Astrocyte (in vitro differentiated cells and primary cell): ENCODE measurements around the gene RAD51B. TPM values are rescaled to one million over a fixed set of nuclear protein-coding genes. Genes with fewer than 3 reads are reported as not detected.

Experiments used
- DNase-seq: peaks from one replicate; pipeline ENCODE4 v3.0.0-alpha.2; 2010; ENCODE audit warnings: low read depth
- FAIRE-seq: peaks from 2 replicates; lab custom pipeline; 2011; peaks lifted over from hg19 to GRCh38; lab: Jason Lieb, UNC
- H2AFZ ChIP-seq: 2 replicates; pipeline ENCODE4 v1.6.0; 2012; ENCODE audit warnings: low read depth, low read length, inconsistent platforms
- H3K27ac ChIP-seq: 2 replicates; pipeline ENCODE4 v1.5.1; 2011; ENCODE audit warnings: low read depth, low read length, inconsistent platforms
- H3K27me3 ChIP-seq: 2 replicates; pipeline ENCODE4 v1.6.0; 2011; ENCODE audit warnings: low read length, inconsistent platforms; ENCODE audit not compliant: insufficient read depth
- H3K36me3 ChIP-seq: 2 replicates; pipeline ENCODE4 v1.5.1; 2011; ENCODE audit warnings: low read length, inconsistent platforms; ENCODE audit not compliant: insufficient read depth
- H3K4me1 ChIP-seq: 2 replicates; pipeline ENCODE4 v1.5.1; 2011; ENCODE audit warnings: low read length, inconsistent platforms; ENCODE audit not compliant: insufficient read depth
- H3K4me2 ChIP-seq: 2 replicates; pipeline ENCODE4 v1.6.0; 2012; ENCODE audit warnings: low read length, inconsistent platforms
- H3K4me3 ChIP-seq: 2 replicates; pipeline ENCODE4 v1.5.1; 2011; ENCODE audit warnings: low read depth, mild to moderate bottlenecking, low read length, inconsistent platforms; ENCODE audit not compliant: insufficient read depth
- H3K79me2 ChIP-seq: 2 replicates; pipeline ENCODE4 v1.6.0; 2012; ENCODE audit warnings: mild to moderate bottlenecking, low read length, inconsistent platforms; ENCODE audit not compliant: insufficient read depth
- H3K9ac ChIP-seq: 2 replicates; pipeline ENCODE4 v1.6.0; 2012; ENCODE audit warnings: mild to moderate bottlenecking, low read length, inconsistent platforms
- H3K9me3 ChIP-seq: 2 replicates; pipeline ENCODE4 v1.5.1; 2012; ENCODE audit warnings: low read depth, mild to moderate bottlenecking, low read length, inconsistent platforms; ENCODE audit not compliant: insufficient read depth
- H4K20me1 ChIP-seq: 2 replicates; pipeline ENCODE4 v1.6.0; 2012; ENCODE audit warnings: low read length, inconsistent platforms; ENCODE audit not compliant: insufficient read depth
- H3K27ac Mint-ChIP-seq: one replicate; pipeline ENCODE4 v1.8.0; 2021; ENCODE audit warnings: mild to moderate bottlenecking, mixed read lengths; ENCODE audit not compliant: unreplicated experiment
- H3K27me3 Mint-ChIP-seq: one replicate; pipeline ENCODE4 v1.8.0; 2021; ENCODE audit warnings: low read depth, mixed read lengths; ENCODE audit not compliant: unreplicated experiment
- H3K36me3 Mint-ChIP-seq: one replicate; pipeline ENCODE4 v1.8.0; 2021; ENCODE audit warnings: low read depth, mixed read lengths; ENCODE audit not compliant: unreplicated experiment
- H3K4me1 Mint-ChIP-seq: one replicate; pipeline ENCODE4 v1.8.0; 2021; ENCODE audit warnings: low read depth, mixed read lengths; ENCODE audit not compliant: unreplicated experiment
- H3K4me3 Mint-ChIP-seq: one replicate; pipeline ENCODE4 v1.8.0; 2021; ENCODE audit warnings: mild to moderate bottlenecking, moderate library complexity, mixed read lengths; ENCODE audit not compliant: unreplicated experiment
- H3K9me3 Mint-ChIP-seq: one replicate; pipeline ENCODE4 v1.8.0; 2021; ENCODE audit warnings: mild to moderate bottlenecking, mixed read lengths; ENCODE audit not compliant: unreplicated experiment
- EZH2 ChIP-seq: IDR thresholded peaks from 2 replicates; pipeline ENCODE4 v1.6.1; 2012; ENCODE audit warnings: mild to moderate bottlenecking, low read length, inconsistent platforms; ENCODE audit not compliant: insufficient read depth
- total RNA-seq: library from RNA; stranded (reverse); gene quantifications from 2 replicates; pipeline ENCODE4 v1.2.1, GENCODE V29; 2021
- TF ChIP-seq, protein P1 (sequence below): IDR thresholded peaks from 2 replicates; pipeline ENCODE4 v1.5.1; 2011; ENCODE audit warnings: low read depth, mild to moderate bottlenecking, inconsistent platforms, low read length, moderate library complexity; ENCODE audit not compliant: insufficient read depth

RAD51B gene
- total RNA-seq, 1 donor from 2014 or later = 10.8 TPM

DNA sequence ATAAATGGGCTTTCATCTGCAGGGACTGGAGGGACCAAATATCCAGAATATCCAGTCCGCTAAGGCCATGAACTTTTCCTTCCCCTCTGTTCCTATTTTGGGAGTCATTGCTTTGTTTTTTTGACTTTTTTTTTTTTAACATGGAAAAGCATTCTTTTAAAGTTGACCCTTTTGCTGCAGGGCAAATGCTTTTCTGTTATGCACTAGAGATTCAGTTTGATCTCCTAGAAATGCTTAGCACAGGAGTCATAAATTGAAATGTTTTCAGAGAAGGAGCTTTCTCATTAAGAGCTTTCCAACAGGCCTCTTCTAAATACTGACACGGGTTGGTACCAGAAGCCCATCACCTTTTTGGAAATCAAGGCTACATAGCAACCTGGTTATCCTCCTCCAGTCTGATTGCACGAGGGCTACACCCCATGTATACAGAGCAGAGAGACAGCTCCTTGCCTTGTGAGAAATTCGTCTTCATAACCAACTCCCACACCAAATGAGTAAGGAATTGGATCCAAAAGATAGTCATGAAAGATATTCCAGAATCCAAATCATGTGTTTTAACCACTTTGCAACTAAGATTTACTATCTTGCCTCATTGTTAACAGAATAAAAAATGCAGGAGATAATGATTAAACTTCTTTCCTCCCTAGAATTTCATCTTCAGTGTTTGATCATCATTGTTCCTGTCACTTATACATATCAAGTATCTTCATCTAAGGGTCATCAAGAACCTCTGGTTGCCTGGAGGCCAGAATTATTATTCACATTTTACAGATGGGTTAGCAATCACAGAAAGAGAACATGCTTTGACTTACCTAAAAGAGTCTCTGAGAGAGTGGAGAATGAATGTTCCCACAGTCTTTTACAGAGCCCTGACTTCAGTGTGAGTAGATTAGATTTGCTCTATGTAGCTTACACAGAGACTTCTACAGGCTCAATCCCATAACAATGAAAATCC lies 583.9 kb downstream of the RAD51B start:
- H3K36me3 ChIP-seq = no peaks in the 10 kb centered on the region
- H3K4me2 ChIP-seq = no peak overlapping the region
- Mint-ChIP-seq H3K4me1 (peaks cover 40% of the 10 kb centered on the region), H3K36me3 (no peaks in the 10 kb centered on the region), H3K9me3 (no peaks in the 10 kb centered on the region), H3K4me3 (no peak overlapping the region), H3K27ac (peak overlapping the region; percentile 37), H3K27me3 (no peaks in the 10 kb centered on the region)
- DNase-seq = peak; percentile 44
- no peaks in the 10 kb centered on the region for H3K79me2 ChIP-seq
- H4K20me1 ChIP-seq = no peaks in the 10 kb centered on the region
- H3K27me3 ChIP-seq = no peaks in the 10 kb centered on the region
- TF ChIP-seq, protein P1, sequence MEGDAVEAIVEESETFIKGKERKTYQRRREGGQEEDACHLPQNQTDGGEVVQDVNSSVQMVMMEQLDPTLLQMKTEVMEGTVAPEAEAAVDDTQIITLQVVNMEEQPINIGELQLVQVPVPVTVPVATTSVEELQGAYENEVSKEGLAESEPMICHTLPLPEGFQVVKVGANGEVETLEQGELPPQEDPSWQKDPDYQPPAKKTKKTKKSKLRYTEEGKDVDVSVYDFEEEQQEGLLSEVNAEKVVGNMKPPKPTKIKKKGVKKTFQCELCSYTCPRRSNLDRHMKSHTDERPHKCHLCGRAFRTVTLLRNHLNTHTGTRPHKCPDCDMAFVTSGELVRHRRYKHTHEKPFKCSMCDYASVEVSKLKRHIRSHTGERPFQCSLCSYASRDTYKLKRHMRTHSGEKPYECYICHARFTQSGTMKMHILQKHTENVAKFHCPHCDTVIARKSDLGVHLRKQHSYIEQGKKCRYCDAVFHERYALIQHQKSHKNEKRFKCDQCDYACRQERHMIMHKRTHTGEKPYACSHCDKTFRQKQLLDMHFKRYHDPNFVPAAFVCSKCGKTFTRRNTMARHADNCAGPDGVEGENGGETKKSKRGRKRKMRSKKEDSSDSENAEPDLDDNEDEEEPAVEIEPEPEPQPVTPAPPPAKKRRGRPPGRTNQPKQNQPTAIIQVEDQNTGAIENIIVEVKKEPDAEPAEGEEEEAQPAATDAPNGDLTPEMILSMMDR = no peak
- TF ChIP-seq EZH2 = no peak
- peak overlapping the region; percentile 47 for H3K27ac ChIP-seq
- no peak overlapping the region for H2AFZ ChIP-seq
- H3K4me1 ChIP-seq = no peaks in the 10 kb centered on the region
- no peaks in the 10 kb centered on the region for H3K9me3 ChIP-seq
- no peak for FAIRE-seq
- H3K4me3 ChIP-seq = no peak overlapping the region
- H3K9ac ChIP-seq = no peak overlapping the region

- Histone ChIP-seq H3K36me3 (no peaks in the 10 kb centered on the region), H4K20me1 (no peaks in the 10 kb centered on the region), H3K9me3 (no peaks in the 10 kb centered on the region), H3K9ac (no peak overlapping the region), H3K79me2 (no peaks in the 10 kb centered on the region), H3K4me3 (no peak overlapping the region), H3K27ac (no peak overlapping the region), H3K4me2 (no peak overlapping the region), H2AFZ (no peak overlapping the region), H3K27me3 (no peaks in the 10 kb centered on the region), H3K4me1 (no peaks in the 10 kb centered on the region)
- no peak overlapping the region for H3K4me3 Mint-ChIP-seq
- FAIRE-seq (no peak), DNase-seq (no peak)
- no peak overlapping the region for H3K27ac Mint-ChIP-seq
- H3K36me3 Mint-ChIP-seq = no peaks in the 10 kb centered on the region
- H3K9me3 Mint-ChIP-seq = no peaks in the 10 kb centered on the region
- peaks cover 38% of the 10 kb centered on the region for H3K4me1 Mint-ChIP-seq
- TF ChIP-seq, protein P1 = no peak
- TF ChIP-seq EZH2 = no peak
- H3K27me3 Mint-ChIP-seq = no peaks in the 10 kb centered on the region
Observed at GRCh38 chr14:68404146-68404527, 584.6 kb downstream of the RAD51B start.

GRCh38 chr14:68404652-68405183 lies 585.1 kb downstream of the RAD51B start:
- H3K4me1 ChIP-seq = no peaks in the 10 kb centered on the region
- FAIRE-seq = no peak
- H4K20me1 ChIP-seq = no peaks in the 10 kb centered on the region
- H2AFZ ChIP-seq = no peak overlapping the region
- no peak for TF ChIP-seq EZH2
- TF ChIP-seq, protein P1 = no peak
- Mint-ChIP-seq H3K36me3 (no peaks in the 10 kb centered on the region), H3K27ac (peak overlapping the region; percentile 30), H3K9me3 (no peaks in the 10 kb centered on the region), H3K4me3 (no peak overlapping the region), H3K27me3 (no peaks in the 10 kb centered on the region), H3K4me1 (peaks cover 43% of the 10 kb centered on the region)
- no peaks in the 10 kb centered on the region for H3K79me2 ChIP-seq
- H3K36me3 ChIP-seq = no peaks in the 10 kb centered on the region
- no peak overlapping the region for H3K4me2 ChIP-seq
- H3K4me3 ChIP-seq = no peak overlapping the region
- no peaks in the 10 kb centered on the region for H3K9me3 ChIP-seq
- no peak overlapping the region for H3K9ac ChIP-seq
- no peaks in the 10 kb centered on the region for H3K27me3 ChIP-seq
- no peak overlapping the region for H3K27ac ChIP-seq
- DNase-seq = peak; percentile 35
